WTC11 (cell line): Measurements from ENCODE around the gene RNF126. TPM values are rescaled to one million over a fixed set of nuclear protein-coding genes. Genes with fewer than 3 reads are reported as not detected.

Experiments used
- ATAC-seq: fragments of 200-7000 bp; cut with Tn5 transposase; 2 replicates; pipeline ENCODE4 v1.10.0; 2021; ENCODE audit warnings: mild to moderate bottlenecking, moderate library complexity
- Bru-seq: library from RNA; stranded (reverse); fragments of 400-500 nt; gene quantifications from one replicate; lab custom pipeline; 2021; lab: Mats Ljungman, UMichigan
- CTCF ChIA-PET: fragments of 300-600 bp; sonication (Branson Sonifier 250); formaldehyde crosslinking; loops from one replicate; lab custom pipeline; 2021; ENCODE audit warnings: antibody characterized with exemption; lab: Charles Lee
- POLR2A ChIA-PET: fragments of 350-600 bp; sonication (Branson Sonifier 250); formaldehyde crosslinking; loops from one replicate; lab custom pipeline; 2021; ENCODE audit warnings: antibody characterized with exemption; lab: Charles Lee
- DNase-seq: peaks from one replicate; pipeline ENCODE4 v3.0.0; 2021; ENCODE audit warnings: low spot score
- H3K27ac Mint-ChIP-seq: 2 replicates; pipeline ENCODE4 v1.8.0; 2021; ENCODE audit warnings: mixed read lengths
- H3K27me3 Mint-ChIP-seq: 2 replicates; pipeline ENCODE4 v1.8.0; 2021; ENCODE audit warnings: low read depth, mild to moderate bottlenecking, moderate library complexity, mixed read lengths
- H3K36me3 Mint-ChIP-seq: 2 replicates; pipeline ENCODE4 v1.8.0; 2021; ENCODE audit warnings: mixed read lengths
- H3K4me1 Mint-ChIP-seq: 2 replicates; pipeline ENCODE4 v1.8.0; 2022; ENCODE audit warnings: mixed read lengths
- H3K4me3 Mint-ChIP-seq: 2 replicates; pipeline ENCODE4 v1.8.0; 2021; ENCODE audit warnings: mild to moderate bottlenecking, moderate library complexity, mixed read lengths
- H3K9me3 Mint-ChIP-seq: 2 replicates; pipeline ENCODE4 v1.8.0; 2021; ENCODE audit warnings: mixed read lengths
- ATF6 ChIP-seq: sonication (generic); formaldehyde crosslinking; IDR thresholded peaks from 2 replicates; pipeline ENCODE4 v1.8.1; 2023; ENCODE audit warnings: mild to moderate bottlenecking, missing genetic modification reagents
- CBFB ChIP-seq: sonication (generic); formaldehyde crosslinking; IDR thresholded peaks from 2 replicates; pipeline ENCODE4 v1.8.1; 2022; ENCODE audit warnings: mild to moderate bottlenecking, low read depth, missing genetic modification reagents
- CREB1 ChIP-seq: sonication (generic); formaldehyde crosslinking; IDR thresholded peaks from 2 replicates; pipeline ENCODE4 v1.8.0; 2023; ENCODE audit warnings: mild to moderate bottlenecking, missing genetic modification reagents
- ELF4 ChIP-seq: sonication (generic); formaldehyde crosslinking; IDR thresholded peaks from 2 replicates; pipeline ENCODE4 v1.8.1; 2022; ENCODE audit warnings: low read depth, mild to moderate bottlenecking, moderate library complexity, missing genetic modification reagents
- FOXJ3 ChIP-seq: sonication (generic); formaldehyde crosslinking; IDR thresholded peaks from 2 replicates; pipeline ENCODE4 v1.9.0; 2021; ENCODE audit warnings: missing genetic modification reagents, mild to moderate bottlenecking, borderline replicate concordance
- FOXK1 ChIP-seq: sonication (generic); formaldehyde crosslinking; IDR thresholded peaks from 2 replicates; pipeline ENCODE4 v1.8.0; 2022; ENCODE audit warnings: mild to moderate bottlenecking, moderate library complexity, missing genetic modification reagents
- IRF2 ChIP-seq: sonication (generic); formaldehyde crosslinking; IDR thresholded peaks from 2 replicates; pipeline ENCODE4 v1.8.0; 2022; ENCODE audit warnings: low read depth, missing genetic modification reagents, borderline replicate concordance
- MAX ChIP-seq: sonication (generic); formaldehyde crosslinking; IDR thresholded peaks from 2 replicates; pipeline ENCODE4 v1.8.0; 2022; ENCODE audit warnings: mild to moderate bottlenecking, missing genetic modification reagents
- NFYB ChIP-seq: sonication (generic); formaldehyde crosslinking; conservative IDR thresholded peaks from 2 replicates; pipeline ENCODE4 v1.8.0; 2022; ENCODE audit warnings: low read depth, missing genetic modification reagents
- NR2C2 ChIP-seq: sonication (generic); formaldehyde crosslinking; IDR thresholded peaks from 2 replicates; pipeline ENCODE4 v1.8.0; 2022; ENCODE audit warnings: mild to moderate bottlenecking, missing genetic modification reagents
- PREB ChIP-seq: sonication (generic); formaldehyde crosslinking; IDR thresholded peaks from 2 replicates; pipeline ENCODE4 v1.8.1; 2022; ENCODE audit warnings: mild to moderate bottlenecking, missing genetic modification reagents, moderate library complexity, borderline replicate concordance
- RORB ChIP-seq: fragments of 250-450 bp; sonication (Bioruptor Pico); IDR thresholded peaks from 2 replicates; pipeline ENCODE4 v1.9.0; 2021; ENCODE audit warnings: mild to moderate bottlenecking
- SP1 ChIP-seq: sonication (generic); formaldehyde crosslinking; conservative IDR thresholded peaks from 2 replicates; pipeline ENCODE4 v1.8.1; 2022; ENCODE audit warnings: missing genetic modification reagents
- TCF7 ChIP-seq: sonication (generic); formaldehyde crosslinking; IDR thresholded peaks from 2 replicates; pipeline ENCODE4 v1.8.0; 2022; ENCODE audit warnings: mild to moderate bottlenecking, low read depth, missing genetic modification reagents, moderate library complexity
- TEAD4 ChIP-seq: sonication (generic); formaldehyde crosslinking; IDR thresholded peaks from 2 replicates; pipeline ENCODE4 v1.8.0; 2022; ENCODE audit warnings: mild to moderate bottlenecking, missing genetic modification reagents
- TP53 ChIP-seq: sonication (generic); formaldehyde crosslinking; IDR thresholded peaks from 2 replicates; pipeline ENCODE4 v1.8.1; 2023; ENCODE audit warnings: mild to moderate bottlenecking, missing genetic modification reagents
- ZNF263 ChIP-seq: sonication (generic); formaldehyde crosslinking; IDR thresholded peaks from 2 replicates; pipeline ENCODE4 v1.8.1; 2022; ENCODE audit warnings: low read depth, mild to moderate bottlenecking, moderate library complexity, missing genetic modification reagents
- ZNF416 ChIP-seq: fragments of 250-450 bp; sonication (Bioruptor Pico); IDR thresholded peaks from 2 replicates; pipeline ENCODE4 v1.9.0; 2021; ENCODE audit warnings: mild to moderate bottlenecking, inconsistent platforms
- ZNF423 ChIP-seq: fragments of 250-450 bp; sonication (Bioruptor Pico); IDR thresholded peaks from 2 replicates; pipeline ENCODE4 v2.1.2; 2022; ENCODE audit warnings: mild to moderate bottlenecking, moderate library complexity
- ZSCAN18 ChIP-seq: fragments of 250-450 bp; sonication (Bioruptor Pico); IDR thresholded peaks from 2 replicates; pipeline ENCODE4 v2.1.2; 2022; ENCODE audit warnings: mild to moderate bottlenecking, moderate library complexity
- long read RNA-seq, 3 experiments: library from RNA in 1 of 3; library from capped mRNA in 1 of 3; library from polyadenylated mRNA in 1 of 3; unstranded in 2 of 3; stranded (forward) in 1 of 3; transcript quantifications; one replicate each; pipeline ENCODE4 v2.0.0, GENCODE V29; 2021
- total RNA-seq: library from RNA; stranded (reverse); gene quantifications from 3 replicates; pipeline ENCODE4 v1.2.3, GENCODE V29; 2021
- TF ChIP-seq, protein P1 (sequence below): sonication (generic); formaldehyde crosslinking; IDR thresholded peaks from 2 replicates; pipeline ENCODE4 v1.8.0; 2022; ENCODE audit warnings: mild to moderate bottlenecking, missing genetic modification reagents
- TF ChIP-seq, protein P2 (sequence below): sonication (generic); formaldehyde crosslinking; IDR thresholded peaks from 2 replicates; pipeline ENCODE4 v1.8.1; 2022; ENCODE audit warnings: low read depth, mild to moderate bottlenecking, moderate library complexity, missing genetic modification reagents, borderline replicate concordance
- TF ChIP-seq, protein P3 (sequence below): sonication (generic); formaldehyde crosslinking; IDR thresholded peaks from 2 replicates; pipeline ENCODE4 v1.8.1; 2022; ENCODE audit warnings: missing genetic modification reagents, borderline replicate concordance

Gene RNF126
- 66.7 to 84.4 TPM (median 68.1 TPM) in 3 replicates for total RNA-seq
- Bru-seq, nascent RNA, result percentile 57 among the genes with signal in this experiment
- long read RNA-seq, experiment 1, transcript RNF126-207 (9 exons, 1,671 nt), result minor isoform, 5 of 337 reads
- long read RNA-seq, experiment 1, transcript RNF126-201 (9 exons, 1,694 nt), result major isoform, 241 of 337 reads
- long read RNA-seq, experiment 1, transcript RNF126-203 (9 exons, 963 nt), result minor isoform, 43 of 337 reads
- long read RNA-seq, experiment 1, partial matches to known transcripts, result 17 of 337 reads
- long read RNA-seq, experiment 1, other reads (novel, unspliced or antisense), result 31 of 337 reads
- long read RNA-seq, experiment 2, transcript RNF126-201 (9 exons, 1,694 nt), result major isoform, 56 of 102 reads
- long read RNA-seq, experiment 2, transcript RNF126-203 (9 exons, 963 nt), result minor isoform, 7 of 102 reads
- long read RNA-seq, experiment 2, partial matches to known transcripts, result 12 of 102 reads
- long read RNA-seq, experiment 2, other reads (novel, unspliced or antisense), result 24 of 102 reads
- long read RNA-seq, experiment 3, partial matches to known transcripts, result 0 of 1 reads
- long read RNA-seq, experiment 3, other reads (novel, unspliced or antisense), result 0 of 1 reads

GRCh38 chr19:662962-663681 is at the start of gene RNF126:
RNF126 (minus strand) TSS chr19:663214; CDS start chr19:663121, 93 bp downstream.
- no peaks in the 10 kb centered on the region for H3K9me3 Mint-ChIP-seq
- ATAC-seq, result peak; percentile 80
- H3K4me3 Mint-ChIP-seq, result peak within 1 kb of the TSS; percentile 82
- ChIA-PET CTCF (interaction anchor here (0.8 to 1.8 kb wide), 10 partner anchors 15 to 79 kb away, joined by 3 to 26 read pairs (median 5); no protein-coding TSS in a partner anchor), POLR2A (interaction anchor here (1.3 kb wide), 1 partner anchor 79 kb away, joined by 3 read pairs; no protein-coding TSS in a partner anchor)
- peak within 1 kb of the TSS; percentile 86 for H3K27ac Mint-ChIP-seq
- peak; percentile 88 for DNase-seq
- no peaks in the 10 kb centered on the region for H3K36me3 Mint-ChIP-seq
- peaks cover 20% of the 10 kb centered on the region for H3K4me1 Mint-ChIP-seq
- H3K27me3 Mint-ChIP-seq, result peaks cover 21% of the 10 kb centered on the region
- TF ChIP-seq ZSCAN18 (no peak), MAX (CRISPR knock-in tag) (no peak), ATF6 (CRISPR knock-in tag) (no peak), ZNF423 (CRISPR knock-in tag) (no peak), FOXJ3 (CRISPR knock-in tag) (no peak), CREB1 (no peak), TEAD4 (CRISPR knock-in tag) (no peak), ZNF263 (no peak), IRF2 (no peak), PREB (CRISPR knock-in tag) (no peak), NFYB (CRISPR knock-in tag) (peak; percentile 20; the same call in 1 of the 2 replicates), FOXK1 (CRISPR knock-in tag) (peak; percentile 35; the same call in 1 of the 2 replicates), ZNF416 (no peak), RORB (CRISPR knock-in tag) (no peak), TCF7 (no peak), CBFB (no peak), ELF4 (CRISPR knock-in tag) (no peak), SP1 (CRISPR knock-in tag) (peak; percentile 97), TP53 (CRISPR knock-in tag) (no peak), NR2C2 (CRISPR knock-in tag) (no peak)
- TF ChIP-seq, protein P1, sequence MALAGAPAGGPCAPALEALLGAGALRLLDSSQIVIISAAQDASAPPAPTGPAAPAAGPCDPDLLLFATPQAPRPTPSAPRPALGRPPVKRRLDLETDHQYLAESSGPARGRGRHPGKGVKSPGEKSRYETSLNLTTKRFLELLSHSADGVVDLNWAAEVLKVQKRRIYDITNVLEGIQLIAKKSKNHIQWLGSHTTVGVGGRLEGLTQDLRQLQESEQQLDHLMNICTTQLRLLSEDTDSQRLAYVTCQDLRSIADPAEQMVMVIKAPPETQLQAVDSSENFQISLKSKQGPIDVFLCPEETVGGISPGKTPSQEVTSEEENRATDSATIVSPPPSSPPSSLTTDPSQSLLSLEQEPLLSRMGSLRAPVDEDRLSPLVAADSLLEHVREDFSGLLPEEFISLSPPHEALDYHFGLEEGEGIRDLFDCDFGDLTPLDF (CRISPR knock-in tag), result no peak
- TF ChIP-seq, protein P2, sequence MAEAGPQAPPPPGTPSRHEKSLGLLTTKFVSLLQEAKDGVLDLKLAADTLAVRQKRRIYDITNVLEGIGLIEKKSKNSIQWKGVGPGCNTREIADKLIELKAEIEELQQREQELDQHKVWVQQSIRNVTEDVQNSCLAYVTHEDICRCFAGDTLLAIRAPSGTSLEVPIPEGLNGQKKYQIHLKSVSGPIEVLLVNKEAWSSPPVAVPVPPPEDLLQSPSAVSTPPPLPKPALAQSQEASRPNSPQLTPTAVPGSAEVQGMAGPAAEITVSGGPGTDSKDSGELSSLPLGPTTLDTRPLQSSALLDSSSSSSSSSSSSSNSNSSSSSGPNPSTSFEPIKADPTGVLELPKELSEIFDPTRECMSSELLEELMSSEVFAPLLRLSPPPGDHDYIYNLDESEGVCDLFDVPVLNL (CRISPR knock-in tag), result no peak
- TF ChIP-seq, protein P3, sequence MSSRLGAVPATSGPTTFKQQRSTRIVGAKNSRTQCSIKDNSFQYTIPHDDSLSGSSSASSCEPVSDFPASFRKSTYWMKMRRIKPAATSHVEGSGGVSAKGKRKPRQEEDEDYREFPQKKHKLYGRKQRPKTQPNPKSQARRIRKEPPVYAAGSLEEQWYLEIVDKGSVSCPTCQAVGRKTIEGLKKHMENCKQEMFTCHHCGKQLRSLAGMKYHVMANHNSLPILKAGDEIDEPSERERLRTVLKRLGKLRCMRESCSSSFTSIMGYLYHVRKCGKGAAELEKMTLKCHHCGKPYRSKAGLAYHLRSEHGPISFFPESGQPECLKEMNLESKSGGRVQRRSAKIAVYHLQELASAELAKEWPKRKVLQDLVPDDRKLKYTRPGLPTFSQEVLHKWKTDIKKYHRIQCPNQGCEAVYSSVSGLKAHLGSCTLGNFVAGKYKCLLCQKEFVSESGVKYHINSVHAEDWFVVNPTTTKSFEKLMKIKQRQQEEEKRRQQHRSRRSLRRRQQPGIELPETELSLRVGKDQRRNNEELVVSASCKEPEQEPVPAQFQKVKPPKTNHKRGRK (CRISPR knock-in tag), result no peak
